GM12872 (cell line): ENCODE measurements around the gene TTN.

ENCODE experiments used
- CTCF ChIP-seq: IDR thresholded peaks from 3 replicates; pipeline ENCODE4 v1.5.1; 2011; ENCODE audit warnings: low read depth, mild to moderate bottlenecking, low read length, moderate library complexity; ENCODE audit not compliant: insufficient read depth

Gene TTN

DNA sequence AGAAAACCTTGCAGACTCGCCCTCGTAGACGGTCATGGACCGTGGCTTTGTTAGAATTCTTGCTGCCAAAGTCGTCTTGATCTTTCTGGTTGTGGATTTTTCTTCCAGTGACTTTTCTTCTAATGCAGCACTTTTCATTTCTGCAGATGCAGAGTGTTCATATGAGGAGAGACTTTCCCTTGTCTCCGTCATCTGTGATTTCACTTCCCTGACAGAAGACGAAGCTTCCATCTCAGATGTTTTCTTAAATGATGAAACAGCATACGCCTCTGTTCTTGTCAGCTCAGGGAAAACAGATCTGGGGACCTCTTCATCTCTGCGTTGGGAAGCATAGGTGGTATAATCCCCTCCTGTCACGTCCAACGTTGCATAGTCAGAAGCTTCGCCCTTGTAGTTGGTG, 276.1 kb downstream of the TTN start:
- no peak for TF ChIP-seq CTCF

DNA sequence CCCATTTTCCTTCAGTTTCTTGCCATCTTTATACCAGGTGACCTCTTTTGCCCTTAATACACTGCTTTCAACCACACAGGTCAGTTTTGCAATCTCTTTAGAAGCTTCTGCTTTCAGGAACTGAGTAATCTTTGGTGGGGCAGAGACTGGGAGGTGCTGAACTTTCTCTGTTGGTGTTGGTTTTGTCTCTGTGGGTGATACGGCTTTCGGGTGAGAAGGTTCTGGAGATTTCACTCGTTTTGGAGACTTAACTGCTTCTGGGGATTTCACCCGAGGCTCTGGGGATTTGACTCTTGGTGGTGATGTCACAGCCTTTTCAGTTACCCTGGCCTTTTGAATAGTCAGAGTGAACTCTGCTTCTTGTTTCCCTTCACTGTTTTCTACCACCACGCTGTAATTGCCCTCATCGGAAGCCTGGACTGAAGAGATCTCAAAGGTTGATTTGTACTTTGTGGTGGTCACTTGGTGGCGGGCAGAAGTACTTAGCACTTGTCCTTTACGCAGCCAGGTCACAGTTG, 276.5 kb downstream of the TTN start:
- TF ChIP-seq CTCF: no peak

DNA sequence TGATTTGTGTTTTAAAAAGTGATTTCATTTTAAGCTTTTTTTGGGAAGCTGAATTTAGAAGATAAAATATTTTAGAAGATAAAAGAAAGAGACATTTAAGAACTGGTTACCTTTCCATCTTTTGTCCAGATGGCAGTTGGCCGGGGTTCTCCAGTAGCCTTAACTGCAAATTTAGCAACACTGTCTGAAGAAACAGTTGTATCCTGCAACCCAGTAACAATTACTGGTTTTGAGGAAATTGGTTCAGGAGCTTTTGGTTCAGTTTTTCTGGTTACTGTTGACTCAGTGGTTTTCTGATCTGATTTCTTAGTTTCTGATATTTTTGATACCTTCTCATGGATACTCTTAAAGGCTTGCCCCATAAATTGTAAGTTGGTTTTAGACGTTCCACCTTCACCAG, 277.1 kb downstream of the TTN start:
- TF ChIP-seq CTCF: no peak

DNA sequence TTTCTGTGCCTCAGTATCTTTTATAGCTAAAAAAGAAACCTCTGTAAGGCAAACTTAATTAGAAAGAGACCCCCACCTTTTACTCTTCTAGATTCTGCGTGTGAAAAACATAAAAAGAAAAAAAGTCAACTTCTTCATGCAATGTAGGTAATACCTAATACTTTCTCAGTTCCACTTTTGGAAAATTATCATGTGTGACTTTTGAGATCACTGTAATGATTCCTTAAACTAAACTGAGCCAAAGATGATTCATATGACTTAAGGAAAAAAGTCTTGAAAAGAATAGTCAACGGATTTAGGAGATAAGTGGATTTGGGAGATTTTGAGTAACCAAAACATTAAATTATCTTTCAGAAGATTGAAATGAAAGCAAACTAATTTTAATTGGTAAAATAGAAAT, 278.0 kb downstream of the TTN start:
- TF ChIP-seq CTCF: no peak

DNA sequence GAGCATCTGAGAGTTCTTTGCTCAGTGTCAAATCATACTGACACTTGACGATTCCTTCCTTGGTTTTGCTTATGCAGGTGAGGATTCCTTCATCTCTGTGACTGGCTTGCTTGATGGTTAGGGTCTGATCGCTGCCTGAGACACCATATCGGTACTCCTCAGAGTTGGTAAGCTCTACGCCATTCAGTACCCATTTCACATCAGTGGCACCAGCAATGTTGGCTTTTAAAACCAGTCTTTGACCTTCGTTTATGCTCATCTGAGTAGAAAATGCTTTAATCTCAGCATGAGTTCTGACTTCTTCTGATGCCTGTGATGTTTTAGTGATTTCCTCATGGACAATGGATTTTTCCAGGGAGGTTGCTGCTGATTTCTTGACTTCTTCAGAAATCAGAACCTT, 278.6 kb downstream of the TTN start:
- no peak for TF ChIP-seq CTCF

GRCh38 chr2:178527592-178527991, 279.6 kb downstream of the TTN start:
- no peak for TF ChIP-seq CTCF

- TF ChIP-seq CTCF: no peak
Measured at GRCh38 chr2:178526256-178526655, 281.0 kb downstream of the TTN start.

DNA sequence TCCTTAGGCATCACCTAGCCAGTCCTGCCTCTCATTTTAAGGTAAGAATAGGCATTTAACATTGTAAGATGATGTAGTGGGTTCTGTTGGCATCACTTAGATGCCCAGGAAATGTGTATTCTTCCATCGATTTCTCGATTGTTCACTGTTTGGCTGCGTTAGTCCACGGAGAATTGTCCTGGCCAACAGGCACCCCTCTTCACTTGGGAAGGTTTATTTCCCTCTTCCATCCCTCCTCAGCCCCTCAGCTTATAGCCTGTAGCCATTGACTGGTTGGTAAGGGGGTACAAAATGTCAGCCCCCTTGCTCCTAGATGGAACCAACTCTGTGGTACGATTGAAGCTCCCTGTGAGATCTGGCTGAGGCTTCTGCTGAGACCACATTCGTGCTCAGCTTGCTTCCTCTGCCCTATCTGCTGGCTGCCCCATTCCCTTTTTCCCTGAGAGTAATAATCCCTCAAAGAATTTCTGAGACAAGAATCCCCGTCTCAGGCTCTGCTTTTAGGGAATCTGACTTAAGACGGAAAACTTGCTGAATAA, 283.6 kb downstream of the TTN start:
- no peak for TF ChIP-seq CTCF
